HuH-7.5 (cell line): Measurements from ENCODE around the gene ANO3.

Experiments
- DNase-seq: peaks from one replicate; pipeline ENCODE4 v3.0.0; 2011; ENCODE audit warnings: low spot score

The ANO3 gene

DNA sequence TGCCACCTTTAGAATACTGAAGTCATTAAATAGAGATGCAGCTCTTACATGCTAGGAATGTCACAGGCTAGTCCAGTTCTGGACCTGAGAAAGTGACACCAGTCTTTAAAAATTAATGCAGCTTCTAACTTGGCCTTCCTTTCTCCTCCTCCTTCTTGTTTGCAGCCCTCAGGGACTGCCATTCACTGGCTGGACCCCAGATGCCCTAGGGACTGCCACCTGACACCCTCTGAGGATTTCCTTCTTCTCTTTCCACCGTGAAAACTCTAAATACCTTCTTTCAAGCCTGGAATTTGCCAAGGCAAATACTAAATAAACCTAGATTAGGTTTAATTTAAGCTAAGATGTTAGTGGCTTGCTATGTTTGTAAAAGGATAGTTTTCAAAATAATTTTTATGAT is 161.7 kb downstream of the ANO3 start:
- no peak for DNase-seq

DNA sequence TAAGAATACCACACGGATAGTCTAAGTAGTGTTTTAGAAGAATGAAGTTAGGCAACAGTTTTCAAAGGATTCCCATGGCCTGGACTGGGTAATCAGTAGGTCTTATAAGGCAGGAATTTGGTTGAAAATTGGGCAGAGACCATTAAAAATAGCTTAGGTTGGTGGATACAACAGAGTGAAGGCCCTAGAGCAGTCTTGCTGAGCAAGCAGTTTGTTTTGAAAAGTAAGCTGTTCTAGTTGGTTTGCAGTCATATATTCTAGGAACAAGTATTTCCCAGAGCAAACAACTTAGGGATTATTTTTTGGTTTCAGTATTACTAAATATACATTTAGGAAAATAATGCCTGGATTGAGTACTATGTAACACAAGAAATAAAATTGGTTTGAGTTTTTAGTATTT is 175.3 kb downstream of the ANO3 start:
- DNase-seq: no peak

DNA sequence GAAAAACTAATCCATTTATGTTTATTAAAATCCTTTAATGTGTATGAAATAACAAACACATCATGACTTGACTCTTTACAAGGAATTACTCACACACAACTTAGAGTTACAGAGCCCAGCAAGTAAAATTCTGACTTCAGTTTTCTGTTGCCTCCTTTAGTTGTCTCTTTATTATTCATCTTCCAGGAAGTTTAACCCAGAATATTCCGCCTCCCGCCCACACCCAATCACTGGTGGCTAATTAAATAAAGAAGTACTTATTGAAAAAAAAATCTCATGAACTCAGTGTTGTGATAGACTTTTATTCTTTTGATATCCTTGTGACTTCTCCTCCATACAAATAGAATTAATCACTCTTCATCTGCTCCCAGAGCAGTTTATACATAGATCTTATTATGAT is 178.2 kb downstream of the ANO3 start:
- DNase-seq: no peak

- no peak for DNase-seq
These were observed 178.8 kb downstream of the ANO3 start for GRCh38 chr11:26510756-26511155.

DNA sequence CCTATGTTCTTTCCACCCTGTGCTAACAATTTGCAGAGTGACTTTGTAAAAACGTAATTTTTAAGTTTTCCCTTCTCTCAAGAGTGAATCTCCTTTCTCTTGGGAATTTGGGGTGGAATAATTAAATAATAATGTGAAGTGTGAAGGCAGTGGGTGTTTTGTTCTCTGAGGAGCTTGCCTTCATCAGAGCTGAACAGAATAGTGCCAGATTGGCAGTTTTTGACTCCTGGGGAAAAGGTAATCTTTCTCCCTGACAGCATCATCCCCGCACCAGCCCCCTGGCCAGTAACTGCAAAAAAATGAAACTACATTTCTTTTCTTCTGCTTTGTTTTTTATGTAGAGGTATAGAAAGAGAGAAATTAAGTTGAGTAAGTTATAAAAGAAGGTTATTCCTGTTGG is 180.3 kb downstream of the ANO3 start:
- DNase-seq: no peak

GRCh38 chr11:26519469-26519868 is 187.5 kb downstream of the ANO3 start:
- DNase-seq: no peak

DNA sequence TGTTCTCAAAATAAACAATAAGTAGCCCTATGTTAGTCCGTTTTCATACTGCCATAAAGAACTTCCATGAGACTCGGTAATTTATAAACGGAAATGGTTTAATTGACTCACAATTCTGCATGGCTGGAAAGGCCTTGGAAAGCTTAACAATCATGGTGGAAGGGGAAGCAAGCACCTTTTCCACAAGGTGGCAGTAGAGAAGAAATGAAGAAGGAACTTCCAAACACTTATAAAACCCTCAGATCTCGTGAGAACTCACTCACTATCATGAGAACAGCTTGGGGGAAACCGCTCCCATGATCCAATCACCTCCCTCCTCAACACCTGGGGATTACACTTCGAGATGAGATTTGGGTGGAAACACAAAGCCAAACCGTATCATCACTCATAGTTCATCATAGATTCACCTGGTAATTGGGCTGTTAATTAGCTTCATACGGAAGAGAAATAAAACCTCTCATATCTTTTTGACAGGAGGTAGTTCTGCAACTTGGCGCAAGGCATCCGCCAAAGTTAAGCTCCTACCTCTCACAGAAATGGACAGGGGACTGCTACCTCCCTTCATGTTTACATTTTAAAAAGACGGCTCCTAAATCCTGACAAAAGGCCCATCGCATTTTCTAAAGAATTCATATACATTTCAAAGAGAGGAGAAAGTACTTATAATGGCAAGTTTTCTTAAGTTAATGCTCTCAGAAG is 191.1 kb downstream of the ANO3 start:
- DNase-seq: no peak

- no peak for DNase-seq
These were observed 195.8 kb downstream of the ANO3 start for GRCh38 chr11:26527685-26528084.

- DNase-seq: no peak
These were observed 205.4 kb downstream of the ANO3 start for GRCh38 chr11:26537341-26537740.

DNA sequence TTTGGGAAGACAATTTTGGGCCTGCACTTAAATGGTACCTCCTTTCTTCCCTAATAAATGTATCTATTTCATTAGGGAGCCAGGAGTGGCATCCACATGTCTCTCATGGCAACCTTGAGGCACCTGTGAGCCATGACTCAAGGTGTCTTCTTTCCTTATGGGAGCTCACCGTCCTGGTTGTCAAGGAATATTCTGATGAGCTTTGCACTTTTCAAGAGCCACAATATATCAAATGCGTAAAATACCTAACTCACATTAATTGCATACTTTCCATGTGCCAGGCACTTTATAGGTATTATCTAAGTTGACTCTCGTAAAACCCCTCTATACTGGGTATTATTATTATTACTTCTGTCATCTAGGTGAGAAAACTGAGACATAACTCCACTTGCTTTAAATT is 207.6 kb downstream of the ANO3 start:
- DNase-seq: no peak

GRCh38 chr11:26541870-26542269 is 209.9 kb downstream of the ANO3 start:
- no peak for DNase-seq

DNA sequence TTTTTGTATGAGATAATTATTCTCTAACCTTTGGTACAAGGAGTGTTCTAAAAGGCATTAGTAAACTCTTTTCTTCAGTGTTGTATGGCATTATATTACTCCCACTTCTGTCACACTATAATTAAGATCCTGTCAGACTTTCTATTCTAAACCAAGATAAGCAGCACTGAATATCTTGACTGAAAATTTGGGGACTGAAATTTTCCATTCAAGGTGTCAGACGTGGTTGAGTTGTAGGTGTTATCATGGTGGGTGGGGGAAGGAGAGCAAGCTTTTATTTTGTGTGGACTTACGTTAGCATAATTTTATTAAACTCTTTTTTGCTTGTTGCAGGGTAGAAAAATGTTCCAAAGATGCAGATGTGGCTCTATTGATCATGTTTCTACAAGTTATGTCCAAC is 217.2 kb downstream of the ANO3 start:
- no peak for DNase-seq

DNA sequence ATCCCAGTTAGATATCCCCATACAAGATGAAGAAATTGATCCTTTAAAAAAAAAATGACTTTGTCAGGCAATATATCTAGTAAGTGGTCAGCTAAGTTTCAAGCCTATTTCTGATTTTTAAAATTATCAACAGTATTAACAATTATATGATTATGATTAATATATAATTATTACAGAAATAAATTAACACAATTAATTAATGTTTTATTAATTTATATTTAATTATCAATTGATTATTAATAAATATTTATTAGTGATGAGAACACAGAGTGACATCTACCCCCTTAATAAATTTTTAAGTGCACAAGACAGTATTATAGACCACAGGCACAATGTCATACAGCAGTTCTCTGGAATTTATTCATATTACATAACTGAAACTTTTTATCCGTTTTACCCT is 218.1 kb downstream of the ANO3 start:
- DNase-seq: no peak

DNA sequence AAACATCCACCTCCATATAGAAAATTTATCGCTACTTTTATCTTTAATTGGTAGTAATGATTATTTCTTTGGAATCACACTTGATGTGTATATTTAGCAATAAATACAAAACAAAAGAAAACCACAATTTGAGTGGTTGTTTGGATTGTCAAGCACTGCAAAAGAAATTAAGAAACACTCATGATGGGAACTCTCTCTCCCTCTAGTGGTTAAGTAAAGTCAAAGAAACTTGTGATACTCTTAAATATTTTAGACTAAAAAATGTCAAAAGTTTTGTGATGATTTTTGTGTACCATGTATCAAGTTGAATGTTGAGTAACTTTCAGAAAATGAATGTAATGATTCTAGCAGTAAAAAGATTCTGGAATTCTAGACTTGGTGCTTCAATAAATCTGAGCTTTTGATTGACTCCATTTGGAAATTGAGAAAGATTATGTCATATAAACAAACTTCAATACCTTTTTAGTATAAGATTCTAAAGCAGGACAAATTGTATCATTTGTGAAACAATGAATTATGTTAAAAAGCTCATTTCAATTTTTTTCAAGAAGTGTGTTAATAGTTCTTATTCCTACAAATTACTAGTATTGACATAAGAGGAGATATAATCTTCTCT is 219.4 kb downstream of the ANO3 start:
- no peak for DNase-seq

GRCh38 chr11:26553182-26553581 is 221.3 kb downstream of the ANO3 start:
- DNase-seq: no peak

- no peak for DNase-seq
These were observed 222.5 kb downstream of the ANO3 start for GRCh38 chr11:26554455-26554854.

GRCh38 chr11:26556582-26556981 is 224.7 kb downstream of the ANO3 start:
- no peak for DNase-seq

DNA sequence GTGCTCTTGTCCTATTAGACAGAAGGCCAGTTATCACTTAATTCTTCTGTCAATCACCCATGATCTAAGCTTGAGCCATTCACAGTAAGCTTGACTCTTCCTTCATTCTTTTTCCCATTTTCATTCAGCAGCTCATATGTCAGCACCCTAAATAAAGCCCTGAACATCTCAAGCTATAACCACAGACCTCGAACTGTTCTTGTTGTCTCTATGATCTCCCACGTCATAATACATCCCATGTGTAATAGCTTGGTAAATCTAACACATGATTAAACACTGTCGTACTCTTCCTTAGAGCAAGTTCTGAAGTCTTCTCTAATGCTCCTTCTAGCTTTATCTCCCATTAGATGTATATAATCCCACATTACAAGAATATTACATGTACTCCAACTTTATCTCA is 225.7 kb downstream of the ANO3 start:
- DNase-seq: no peak

DNA sequence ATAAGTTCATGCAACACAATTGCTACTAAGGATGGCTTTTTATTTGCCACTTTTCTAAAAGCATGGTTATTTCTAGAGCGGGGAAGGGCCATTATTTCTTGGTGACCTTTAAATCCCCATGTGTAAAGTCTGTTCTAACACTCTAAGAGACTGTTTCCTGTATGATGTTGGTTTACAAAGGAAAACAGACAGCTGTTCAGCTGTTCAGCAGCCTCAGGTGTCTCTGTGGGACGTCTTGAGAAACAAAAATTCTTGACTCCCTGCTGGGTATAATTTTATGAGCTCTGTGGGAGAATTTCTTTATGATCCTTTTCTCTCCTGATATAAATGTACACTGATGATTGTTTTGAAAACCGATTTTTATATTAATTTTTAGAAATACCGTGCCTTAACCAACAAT is 226.3 kb downstream of the ANO3 start:
- no peak for DNase-seq

DNA sequence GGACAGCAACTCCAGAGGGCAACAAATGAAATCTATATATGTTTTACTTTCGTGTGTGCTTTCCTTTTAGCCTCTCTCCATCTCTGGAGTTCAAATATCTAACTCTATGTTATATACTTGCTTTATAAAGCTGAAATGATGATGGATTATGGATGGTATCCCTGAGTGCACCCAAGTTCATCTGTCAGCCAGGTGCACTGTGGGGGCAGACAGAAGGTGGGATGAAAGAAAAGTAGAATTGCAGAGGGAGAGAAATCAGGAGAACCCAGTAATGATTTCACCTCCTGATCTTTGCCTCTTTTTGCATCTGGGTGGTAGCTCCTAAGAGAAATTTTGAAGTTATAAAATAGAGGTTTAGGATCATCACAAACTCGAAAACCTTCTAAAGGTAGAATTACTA is 237.7 kb downstream of the ANO3 start:
- no peak for DNase-seq

GRCh38 chr11:26571861-26572654 is 240.1 kb downstream of the ANO3 start, which contains the start of gene MUC15:
Gene MUC15 (minus strand): TSS chr11:26572263. CDS start chr11:26567094, 5,169 bp downstream.
- no peak for DNase-seq

DNA sequence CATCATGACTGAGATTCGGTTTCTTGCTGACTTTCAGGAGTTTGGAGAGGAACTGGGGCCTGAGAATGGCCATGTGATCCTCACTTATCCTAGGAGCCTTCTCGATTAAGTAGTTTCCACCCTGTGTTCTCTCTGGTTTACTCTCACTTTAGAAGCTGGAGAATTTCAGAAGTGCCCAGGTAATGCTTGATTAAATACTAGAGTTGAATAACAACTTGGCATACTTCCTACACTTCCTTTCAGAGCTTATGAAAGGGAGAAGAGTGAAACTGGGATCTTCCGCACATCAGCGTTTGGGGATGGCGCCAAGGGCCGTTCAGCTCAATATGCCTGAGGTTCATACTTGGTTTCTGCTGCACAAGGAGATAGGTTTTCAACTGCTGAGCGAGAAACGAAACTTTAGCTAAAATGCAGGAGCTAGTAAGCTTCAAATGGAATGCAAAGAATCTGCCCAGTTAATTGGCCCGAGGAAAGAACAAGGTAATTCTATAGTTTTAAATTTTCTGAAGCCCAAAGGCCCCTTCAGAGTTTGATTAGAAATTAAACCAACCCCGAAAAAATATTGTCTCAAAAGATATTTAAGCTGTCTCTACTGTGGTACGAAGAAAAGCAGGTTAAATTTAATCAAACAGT is 241.0 kb downstream of the ANO3 start:
- no peak for DNase-seq

DNA sequence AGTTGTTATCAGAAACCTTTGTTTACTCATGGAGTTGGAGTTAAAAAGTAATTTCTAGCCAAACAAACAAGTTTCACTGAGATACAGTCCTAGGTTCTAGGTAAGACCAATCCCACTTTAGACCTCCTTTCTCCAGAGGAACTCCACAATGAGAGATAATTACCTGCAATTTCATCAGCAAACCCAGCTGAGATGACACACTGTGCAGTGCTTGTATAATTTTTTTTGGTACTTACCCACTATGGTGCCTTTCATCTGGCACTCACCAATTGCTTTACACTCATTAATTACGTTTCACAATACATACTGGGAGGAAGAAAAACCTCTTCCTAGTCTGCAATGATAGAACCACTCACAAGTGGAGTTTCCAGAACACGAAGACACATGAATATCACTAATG is 242.0 kb downstream of the ANO3 start:
- DNase-seq: no peak
